ENCODE data around the gene ABCC1. TPM values are rescaled to one million over a fixed set of nuclear protein-coding genes. Genes with fewer than 3 reads are reported as not detected.
"Not testable (repeated sequence)": the region's sequence is repeated elsewhere in the genome, so short reads cannot be mapped to it uniquely, and the experiment has no call there.

Gene ABCC1
- total RNA-seq, 1 donor from 2014 or later = 2.5 TPM

- DNase-seq (ENCODE audit: low spot score) (no peak), ATAC-seq (no peak)
Measured at GRCh38 chr16:15942931-15943690, 6.3 kb upstream of the ABCC1 start.

GRCh38 chr16:15946257-15947044 lies 3.0 kb upstream of the ABCC1 start:
- no peak for DNase-seq (ENCODE audit: low spot score)
- no peak for ATAC-seq

GRCh38 chr16:15947983-15948509 lies 1.4 kb upstream of the ABCC1 start:
- ATAC-seq = no peak
- DNase-seq (ENCODE audit: low spot score) = no peak

- DNase-seq (ENCODE audit: low spot score) (no peak), ATAC-seq (no peak)
Measured at GRCh38 chr16:15948532-15949209, 745 bp upstream of the ABCC1 start.

GRCh38 chr16:15950161-15950854 lies 892 bp downstream of the ABCC1 start:
- ATAC-seq = no peak
- DNase-seq (ENCODE audit: low spot score) = no peak

- DNase-seq (ENCODE audit: low spot score) = no peak
- no peak for ATAC-seq
Measured at GRCh38 chr16:15950869-15951268, 1.5 kb downstream of the ABCC1 start.

GRCh38 chr16:15951852-15952251 lies 2.4 kb downstream of the ABCC1 start:
- no peak for ATAC-seq
- DNase-seq (ENCODE audit: low spot score) = no peak

- peak; percentile 61 for ATAC-seq
Measured at GRCh38 chr16:15952265-15952711, 2.9 kb downstream of the ABCC1 start.

GRCh38 chr16:15953477-15953876 lies 4.1 kb downstream of the ABCC1 start:
- no peak for DNase-seq (ENCODE audit: low spot score)
- ATAC-seq = no peak

More at GRCh38 chr16:15952265-15952711, 2.9 kb downstream of the ABCC1 start:
- DNase-seq (ENCODE audit: low spot score) = no peak

GRCh38 chr16:15953929-15954813 lies 4.8 kb downstream of the ABCC1 start:
- DNase-seq (ENCODE audit: low spot score) (no peak), ATAC-seq (no peak)

GRCh38 chr16:15954814-15955151 lies 5.4 kb downstream of the ABCC1 start:
- no peak for DNase-seq (ENCODE audit: low spot score)
- ATAC-seq = peak; percentile 30

GRCh38 chr16:15955425-15955824 lies 6.0 kb downstream of the ABCC1 start:
- ATAC-seq = no peak
- no peak for DNase-seq (ENCODE audit: low spot score)

- DNase-seq (ENCODE audit: low spot score); ATAC-seq: not testable (repeated sequence)
Measured at GRCh38 chr16:15956106-15956505, 6.7 kb downstream of the ABCC1 start.

GRCh38 chr16:15958703-15959348 lies 9.4 kb downstream of the ABCC1 start:
- no peak for DNase-seq (ENCODE audit: low spot score)
- no peak for ATAC-seq

GRCh38 chr16:15960124-15960971 lies 10.9 kb downstream of the ABCC1 start:
- DNase-seq (ENCODE audit: low spot score) (no peak), ATAC-seq (no peak)

- ATAC-seq (no peak), DNase-seq (ENCODE audit: low spot score) (no peak)
Measured at GRCh38 chr16:15961060-15961511, 11.7 kb downstream of the ABCC1 start.

GRCh38 chr16:15961571-15962090 lies 12.2 kb downstream of the ABCC1 start:
- ATAC-seq (no peak), DNase-seq (ENCODE audit: low spot score) (no peak)

- no peak for DNase-seq (ENCODE audit: low spot score)
- no peak for ATAC-seq
Measured at GRCh38 chr16:15963307-15963910, 14.0 kb downstream of the ABCC1 start.

Data from left lobe of liver (tissue), 2 donors.